ENCODE data around the gene ASB8. TPM values are rescaled to one million over a fixed set of nuclear protein-coding genes. Genes with fewer than 3 reads are reported as not detected.
"Not testable (repeated sequence)": the region's sequence is repeated elsewhere in the genome, so short reads cannot be mapped to it uniquely, and the experiment has no call there.

ASB8 gene
- total RNA-seq, 1 experiment from 2014 or later: 17.1 TPM

GRCh38 chr12:48125985-48126384, 31.3 kb downstream of the ASB8 start:
- Histone ChIP-seq H3K27me3 (ENCODE audit: control insufficient read depth, insufficient read depth, low read length) (no peaks in the 10 kb centered on the region), H3K4me1 (ENCODE audit: control insufficient read depth, insufficient read depth, low read length) (no peaks in the 10 kb centered on the region), H3K27ac (ENCODE audit: low read length) (no peak overlapping the region), H3K9me3 (ENCODE audit: control insufficient read depth, insufficient read depth, low read depth, low read length) (no peaks in the 10 kb centered on the region), H3K4me3 (ENCODE audit: low read depth in 2 of 2, low read length in 2 of 2) (no peak overlapping the region), H3K36me3 (ENCODE audit: control insufficient read depth, insufficient read depth, low read length) (peaks cover 15% of the 10 kb centered on the region)
- POLR2A ChIA-PET: interaction anchor here (0.5 kb wide), 1 partner anchor 24 kb away, joined by 3 read pairs; no protein-coding TSS in a partner anchor
- intact Hi-C loops (cut with micrococcal nuclease; ENCODE audit: unreplicated experiment): no loop called here
- ATAC-seq (no peak), DNase-seq (ENCODE audit: low read depth, low spot score) (no peak)
- CTCF ChIA-PET: no interaction called here
- TF ChIP-seq POLR2AphosphoS5 (IDR thresholded peaks at IDR 0.05; ENCODE audit: low read depth, low read length) (no peak), CTCF (IDR thresholded peaks at IDR 0.05) (no peak), SIN3A (IDR thresholded peaks at IDR 0.05; ENCODE audit: borderline replicate concordance, insufficient read depth, low read depth, low read length) (no peak), REST (IDR thresholded peaks at IDR 0.05; ENCODE audit: insufficient read depth in 1 of 2, low read depth in 2 of 2, low read length in 1 of 2) (no peak), TCF7L2 (IDR thresholded peaks at IDR 0.05; ENCODE audit: low read depth, low read length) (no peak)
- no TSS peak for BruUV-seq (replicated peaks)
- in situ Hi-C loops (cut with HindIII; ENCODE audit: low pct_unique_long_range_greater_than_20kb, low sequenced_read_pairs): no loop called here

- H3K9me3 ChIP-seq (ENCODE audit: control insufficient read depth, insufficient read depth, low read depth, low read length); intact Hi-C loops (cut with micrococcal nuclease; ENCODE audit: unreplicated experiment); H3K27ac ChIP-seq (ENCODE audit: low read length); CTCF ChIA-PET; in situ Hi-C loops (cut with HindIII; ENCODE audit: low pct_unique_long_range_greater_than_20kb, low sequenced_read_pairs); H3K4me1 ChIP-seq (ENCODE audit: control insufficient read depth, insufficient read depth, low read length); H3K27me3 ChIP-seq (ENCODE audit: control insufficient read depth, insufficient read depth, low read length); BruUV-seq (replicated peaks); ATAC-seq; H3K4me3 ChIP-seq (ENCODE audit: low read depth in 2 of 2, low read length in 2 of 2); DNase-seq (ENCODE audit: low read depth, low spot score): not testable (repeated sequence)
- POLR2A ChIA-PET: interaction anchor here (0.5 kb wide), 1 partner anchor 25 kb away, joined by 3 read pairs; no protein-coding TSS in a partner anchor
- peaks cover 15% of the 10 kb centered on the region for H3K36me3 ChIP-seq (ENCODE audit: control insufficient read depth, insufficient read depth, low read length)
These were observed 31.8 kb downstream of the ASB8 start for GRCh38 chr12:48125542-48125941.

- Histone ChIP-seq H3K27ac (ENCODE audit: low read length) (no peak overlapping the region), H3K27me3 (ENCODE audit: control insufficient read depth, insufficient read depth, low read length) (no peaks in the 10 kb centered on the region), H3K4me3 (ENCODE audit: low read depth in 2 of 2, low read length in 2 of 2) (no peak overlapping the region), H3K36me3 (ENCODE audit: control insufficient read depth, insufficient read depth, low read length) (peaks cover 11% of the 10 kb centered on the region), H3K9me3 (ENCODE audit: control insufficient read depth, insufficient read depth, low read depth, low read length) (no peaks in the 10 kb centered on the region), H3K4me1 (ENCODE audit: control insufficient read depth, insufficient read depth, low read length) (peaks cover 11% of the 10 kb centered on the region)
- in situ Hi-C loops (cut with HindIII; ENCODE audit: low pct_unique_long_range_greater_than_20kb, low sequenced_read_pairs): no loop called here
- no peak for DNase-seq (ENCODE audit: low read depth, low spot score)
- intact Hi-C loops (cut with micrococcal nuclease; ENCODE audit: unreplicated experiment): no loop called here
- no TSS peak for BruUV-seq (replicated peaks)
- no peak for ATAC-seq
- TF ChIP-seq CTCF (IDR thresholded peaks at IDR 0.05) (no peak), POLR2AphosphoS5 (IDR thresholded peaks at IDR 0.05; ENCODE audit: low read depth, low read length) (no peak), REST (IDR thresholded peaks at IDR 0.05; ENCODE audit: insufficient read depth in 1 of 2, low read depth in 2 of 2, low read length in 1 of 2) (no peak), TCF7L2 (IDR thresholded peaks at IDR 0.05; ENCODE audit: low read depth, low read length) (no peak), SIN3A (IDR thresholded peaks at IDR 0.05; ENCODE audit: borderline replicate concordance, insufficient read depth, low read depth, low read length) (no peak)
- ChIA-PET POLR2A (no interaction called here), CTCF (no interaction called here)
These were observed 34.1 kb downstream of the ASB8 start for GRCh38 chr12:48123169-48123568.
